GM19351 (cell line): ENCODE measurements around the gene NCAPD2.

Experiments used
- ATAC-seq: cut with Tn5 transposase; IDR thresholded peaks from one replicate; pipeline ENCODE4 v1.9.1; 2021; ENCODE audit warnings: mild to moderate bottlenecking, moderate library complexity; ENCODE audit not compliant: unreplicated experiment

Gene NCAPD2, protein sequence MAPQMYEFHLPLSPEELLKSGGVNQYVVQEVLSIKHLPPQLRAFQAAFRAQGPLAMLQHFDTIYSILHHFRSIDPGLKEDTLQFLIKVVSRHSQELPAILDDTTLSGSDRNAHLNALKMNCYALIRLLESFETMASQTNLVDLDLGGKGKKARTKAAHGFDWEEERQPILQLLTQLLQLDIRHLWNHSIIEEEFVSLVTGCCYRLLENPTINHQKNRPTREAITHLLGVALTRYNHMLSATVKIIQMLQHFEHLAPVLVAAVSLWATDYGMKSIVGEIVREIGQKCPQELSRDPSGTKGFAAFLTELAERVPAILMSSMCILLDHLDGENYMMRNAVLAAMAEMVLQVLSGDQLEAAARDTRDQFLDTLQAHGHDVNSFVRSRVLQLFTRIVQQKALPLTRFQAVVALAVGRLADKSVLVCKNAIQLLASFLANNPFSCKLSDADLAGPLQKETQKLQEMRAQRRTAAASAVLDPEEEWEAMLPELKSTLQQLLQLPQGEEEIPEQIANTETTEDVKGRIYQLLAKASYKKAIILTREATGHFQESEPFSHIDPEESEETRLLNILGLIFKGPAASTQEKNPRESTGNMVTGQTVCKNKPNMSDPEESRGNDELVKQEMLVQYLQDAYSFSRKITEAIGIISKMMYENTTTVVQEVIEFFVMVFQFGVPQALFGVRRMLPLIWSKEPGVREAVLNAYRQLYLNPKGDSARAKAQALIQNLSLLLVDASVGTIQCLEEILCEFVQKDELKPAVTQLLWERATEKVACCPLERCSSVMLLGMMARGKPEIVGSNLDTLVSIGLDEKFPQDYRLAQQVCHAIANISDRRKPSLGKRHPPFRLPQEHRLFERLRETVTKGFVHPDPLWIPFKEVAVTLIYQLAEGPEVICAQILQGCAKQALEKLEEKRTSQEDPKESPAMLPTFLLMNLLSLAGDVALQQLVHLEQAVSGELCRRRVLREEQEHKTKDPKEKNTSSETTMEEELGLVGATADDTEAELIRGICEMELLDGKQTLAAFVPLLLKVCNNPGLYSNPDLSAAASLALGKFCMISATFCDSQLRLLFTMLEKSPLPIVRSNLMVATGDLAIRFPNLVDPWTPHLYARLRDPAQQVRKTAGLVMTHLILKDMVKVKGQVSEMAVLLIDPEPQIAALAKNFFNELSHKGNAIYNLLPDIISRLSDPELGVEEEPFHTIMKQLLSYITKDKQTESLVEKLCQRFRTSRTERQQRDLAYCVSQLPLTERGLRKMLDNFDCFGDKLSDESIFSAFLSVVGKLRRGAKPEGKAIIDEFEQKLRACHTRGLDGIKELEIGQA (N-terminal part only)

DNA sequence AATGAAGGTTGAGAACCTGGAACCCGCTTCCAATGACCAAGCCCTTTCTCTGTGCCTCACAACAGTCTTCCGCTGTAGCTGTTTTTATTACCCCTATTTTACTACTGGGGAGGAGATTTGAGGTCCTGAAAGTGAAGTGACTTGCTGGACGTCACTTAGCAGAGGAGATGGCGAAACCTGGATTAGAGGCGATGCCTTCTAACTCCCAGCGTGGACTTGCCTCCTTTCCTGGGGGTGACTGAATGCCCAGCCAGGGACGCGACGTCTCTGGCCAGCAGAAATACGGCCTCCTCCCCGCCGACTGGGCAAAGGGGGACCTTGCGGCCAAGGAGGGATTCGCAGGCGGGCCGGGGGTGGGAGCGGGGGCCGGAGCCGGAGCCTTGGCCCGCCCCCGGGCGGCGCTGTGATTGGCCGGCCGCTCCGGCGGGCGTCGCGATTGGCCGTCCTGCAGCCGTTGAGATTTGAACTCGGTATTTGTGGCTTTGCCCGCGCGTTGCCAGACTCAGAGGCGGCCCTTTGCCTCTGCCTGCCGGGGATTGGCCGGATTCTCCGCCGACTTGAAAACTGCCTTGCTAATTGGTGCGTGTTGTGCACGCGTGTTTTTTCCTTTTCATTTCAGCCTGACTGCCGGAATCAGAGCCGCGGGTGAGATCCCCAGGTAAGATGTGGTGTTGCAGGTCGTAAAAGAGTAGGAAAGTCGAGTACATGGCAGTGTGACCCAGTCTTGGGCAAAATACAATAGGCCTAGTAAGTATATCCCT, at the start of gene NCAPD2:
TSS of gene NCAPD2 (plus strand) at position 606 of the 761 bp plus-strand sequence. CDS start 997 bp downstream, outside the sequence.
- peak; percentile 84 for ATAC-seq

DNA sequence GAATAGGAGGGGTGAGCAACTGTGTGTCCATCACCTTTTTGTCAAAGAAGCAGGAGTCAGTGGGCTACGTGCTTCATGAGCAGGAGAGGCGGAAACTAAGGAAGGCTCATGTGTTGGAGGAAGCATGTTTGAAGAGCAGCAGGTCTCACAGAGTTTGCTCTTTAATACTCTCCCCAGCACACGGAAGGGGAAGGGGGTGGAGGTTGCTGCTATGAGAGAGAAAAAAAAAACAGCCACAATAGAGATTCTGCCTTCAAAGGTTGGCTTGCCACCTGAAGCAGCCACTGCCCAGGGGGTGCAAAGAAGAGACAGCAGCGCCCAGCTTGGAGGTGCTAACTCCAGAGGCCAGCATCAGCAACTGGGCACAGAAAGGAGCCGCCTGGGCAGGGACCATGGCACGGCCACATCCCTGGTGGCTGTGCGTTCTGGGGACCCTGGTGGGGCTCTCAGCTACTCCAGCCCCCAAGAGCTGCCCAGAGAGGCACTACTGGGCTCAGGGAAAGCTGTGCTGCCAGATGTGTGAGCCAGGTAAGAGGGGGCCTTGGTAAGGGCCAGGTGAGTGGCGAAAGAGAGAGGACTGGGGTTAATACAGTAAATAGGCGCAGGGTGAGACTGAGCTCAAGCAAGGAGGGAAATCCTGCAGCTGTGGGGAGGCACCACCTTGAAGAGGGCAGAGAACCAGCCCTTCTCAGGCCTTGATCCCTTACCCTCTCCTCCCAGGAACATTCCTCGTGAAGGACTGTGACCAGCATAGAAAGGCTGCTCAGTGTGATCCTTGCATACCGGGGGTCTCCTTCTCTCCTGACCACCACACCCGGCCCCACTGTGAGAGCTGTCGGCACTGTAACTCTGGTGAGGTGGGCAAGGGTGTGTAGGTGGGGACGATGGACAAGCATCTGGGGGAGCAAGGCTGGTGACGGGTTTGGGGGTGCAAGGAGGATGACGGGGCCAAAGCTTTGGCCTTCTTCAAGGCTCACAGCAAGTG, 48.9 kb upstream of the NCAPD2 start, which contains the start of gene CD27:
TSS of gene CD27 (plus strand) at position 252 of the 985 bp plus-strand sequence. CDS start at position 393, 141 bp downstream.
- no peak for ATAC-seq

DNA sequence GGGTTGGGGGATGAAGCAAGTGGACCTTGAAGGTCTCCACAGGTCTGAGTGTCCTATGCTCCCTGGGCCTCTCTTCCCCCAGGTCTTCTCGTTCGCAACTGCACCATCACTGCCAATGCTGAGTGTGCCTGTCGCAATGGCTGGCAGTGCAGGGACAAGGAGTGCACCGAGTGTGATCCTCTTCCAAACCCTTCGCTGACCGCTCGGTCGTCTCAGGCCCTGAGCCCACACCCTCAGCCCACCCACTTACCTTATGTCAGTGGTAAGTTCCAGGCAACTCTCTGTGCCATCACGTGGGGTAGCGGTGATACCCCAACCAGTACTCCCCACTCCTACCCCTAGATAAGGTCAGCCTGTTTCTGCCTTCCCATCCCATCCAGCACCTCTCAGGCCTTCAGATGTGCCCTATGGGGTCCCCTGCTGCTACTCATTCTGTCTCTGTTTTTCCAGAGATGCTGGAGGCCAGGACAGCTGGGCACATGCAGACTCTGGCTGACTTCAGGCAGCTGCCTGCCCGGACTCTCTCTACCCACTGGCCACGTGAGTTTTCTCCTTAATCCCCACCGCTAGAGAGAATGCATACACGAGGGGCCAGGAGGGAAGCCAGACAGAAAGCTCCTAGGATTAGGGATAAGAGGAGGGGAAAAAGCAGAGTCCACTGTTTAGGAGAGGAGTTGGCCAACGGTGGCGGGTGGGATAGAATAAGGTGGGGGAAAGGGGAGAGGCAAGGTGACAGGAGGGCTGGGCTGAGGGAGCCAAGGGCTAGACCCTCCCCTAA, 43.6 kb upstream of the NCAPD2 start:
- no peak for ATAC-seq

DNA sequence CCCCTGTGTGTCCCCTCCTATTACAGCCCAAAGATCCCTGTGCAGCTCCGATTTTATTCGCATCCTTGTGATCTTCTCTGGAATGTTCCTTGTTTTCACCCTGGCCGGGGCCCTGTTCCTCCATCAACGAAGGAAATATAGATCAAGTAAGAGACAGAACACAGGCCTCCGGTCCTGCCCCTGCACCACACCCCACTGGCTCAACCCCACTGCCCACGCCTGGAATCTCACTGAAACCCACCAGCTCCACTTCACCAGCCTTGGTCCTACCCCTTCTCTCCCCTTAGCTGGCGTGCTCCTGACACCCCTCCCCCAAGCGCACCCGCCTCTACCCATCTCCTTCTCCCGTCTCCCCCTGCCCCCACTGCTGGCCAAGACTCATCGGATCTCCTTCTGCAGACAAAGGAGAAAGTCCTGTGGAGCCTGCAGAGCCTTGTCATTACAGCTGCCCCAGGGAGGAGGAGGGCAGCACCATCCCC, 43.0 kb upstream of the NCAPD2 start:
- no peak for ATAC-seq

DNA sequence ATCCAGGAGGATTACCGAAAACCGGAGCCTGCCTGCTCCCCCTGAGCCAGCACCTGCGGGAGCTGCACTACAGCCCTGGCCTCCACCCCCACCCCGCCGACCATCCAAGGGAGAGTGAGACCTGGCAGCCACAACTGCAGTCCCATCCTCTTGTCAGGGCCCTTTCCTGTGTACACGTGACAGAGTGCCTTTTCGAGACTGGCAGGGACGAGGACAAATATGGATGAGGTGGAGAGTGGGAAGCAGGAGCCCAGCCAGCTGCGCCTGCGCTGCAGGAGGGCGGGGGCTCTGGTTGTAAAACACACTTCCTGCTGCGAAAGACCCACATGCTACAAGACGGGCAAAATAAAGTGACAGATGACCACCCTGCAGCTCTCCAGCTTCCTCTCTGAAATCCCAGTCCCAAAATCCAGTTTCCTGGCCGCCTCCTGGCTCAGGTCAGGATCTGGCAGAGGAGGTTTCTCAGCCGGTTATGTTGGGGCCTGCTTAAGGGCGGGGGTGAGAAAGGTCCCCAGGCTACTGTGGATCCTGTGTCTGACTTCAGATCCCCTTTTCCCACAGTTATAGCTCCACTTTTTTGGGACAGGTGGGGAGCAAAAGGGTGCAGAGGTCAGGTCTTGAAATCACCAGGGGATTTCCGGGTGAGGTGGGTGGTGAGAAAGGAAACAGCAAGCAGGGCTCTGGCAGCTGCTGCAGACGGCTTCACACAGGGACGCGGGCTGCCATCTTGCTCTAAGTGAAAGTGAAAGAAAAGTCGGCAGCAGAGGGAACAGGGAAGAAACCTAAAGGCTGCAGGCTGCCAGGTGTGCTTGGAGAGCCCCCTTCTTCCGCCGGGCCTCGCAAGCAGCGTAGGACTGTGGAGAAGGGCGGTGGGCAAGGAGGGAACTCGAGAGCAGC, 42.3 kb upstream of the NCAPD2 start, which contains the start of gene TAPBPL:
TSS of gene TAPBPL (plus strand) at position 695 of the 897 bp plus-strand sequence. CDS start 207 bp downstream, outside the sequence.
- ATAC-seq, result peak; percentile 69

DNA sequence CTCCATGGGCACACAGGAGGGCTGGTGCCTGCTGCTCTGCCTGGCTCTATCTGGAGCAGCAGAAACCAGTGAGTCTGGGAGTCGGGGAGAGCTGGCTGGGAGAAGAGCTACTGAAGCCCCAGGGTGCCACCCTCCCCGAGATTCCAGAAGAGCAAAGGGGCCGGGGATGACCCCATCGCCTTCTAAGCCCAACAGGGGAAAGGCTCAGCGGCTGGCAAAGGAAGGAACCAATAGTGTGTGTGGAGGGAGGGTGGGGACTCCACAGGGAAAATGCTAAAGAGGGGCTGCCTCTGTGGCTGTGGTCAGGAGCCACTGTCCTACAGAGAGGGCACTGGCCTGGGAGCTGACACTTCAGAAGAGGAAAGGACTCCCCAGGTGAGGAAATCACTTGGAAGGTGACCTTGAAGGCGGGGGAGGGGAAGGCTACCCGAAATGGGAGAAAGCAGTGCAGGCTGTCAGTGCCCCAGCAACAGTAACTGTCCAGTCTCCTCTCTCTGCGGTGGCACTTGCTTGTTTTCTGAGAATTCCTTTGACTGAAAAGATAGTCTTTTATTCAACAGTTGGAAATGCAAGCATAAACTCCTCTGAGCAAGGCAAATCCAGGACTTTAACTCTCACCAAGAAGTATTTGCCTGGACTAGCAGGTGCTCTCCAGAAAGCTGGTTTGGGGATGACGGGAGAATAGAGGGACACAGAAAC, 41.5 kb upstream of the NCAPD2 start:
- ATAC-seq, result no peak

DNA sequence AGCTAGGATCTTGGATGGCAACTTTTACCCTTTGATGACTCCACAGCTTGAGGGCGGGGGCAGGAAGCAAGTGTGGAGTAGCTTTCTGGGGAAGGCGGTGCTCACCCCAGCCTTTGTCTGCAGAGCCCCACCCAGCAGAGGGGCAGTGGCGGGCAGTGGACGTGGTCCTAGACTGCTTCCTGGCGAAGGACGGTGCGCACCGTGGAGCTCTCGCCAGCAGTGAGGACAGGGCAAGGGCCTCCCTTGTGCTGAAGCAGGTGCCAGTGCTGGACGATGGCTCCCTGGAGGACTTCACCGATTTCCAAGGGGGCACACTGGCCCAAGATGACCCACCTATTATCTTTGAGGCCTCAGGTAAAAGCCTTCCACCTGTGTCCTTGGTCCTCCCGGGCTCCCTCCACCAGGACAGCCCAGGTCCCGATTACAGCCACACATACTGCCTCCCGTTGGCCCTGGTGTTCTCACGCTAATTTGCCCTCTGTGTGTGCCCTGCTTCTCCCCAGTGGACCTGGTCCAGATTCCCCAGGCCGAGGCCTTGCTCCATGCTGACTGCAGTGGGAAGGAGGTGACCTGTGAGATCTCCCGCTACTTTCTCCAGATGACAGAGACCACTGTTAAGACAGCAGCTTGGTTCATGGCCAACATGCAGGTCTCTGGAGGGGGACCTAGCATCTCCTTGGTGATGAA, 40.8 kb upstream of the NCAPD2 start:
- no peak for ATAC-seq

DNA sequence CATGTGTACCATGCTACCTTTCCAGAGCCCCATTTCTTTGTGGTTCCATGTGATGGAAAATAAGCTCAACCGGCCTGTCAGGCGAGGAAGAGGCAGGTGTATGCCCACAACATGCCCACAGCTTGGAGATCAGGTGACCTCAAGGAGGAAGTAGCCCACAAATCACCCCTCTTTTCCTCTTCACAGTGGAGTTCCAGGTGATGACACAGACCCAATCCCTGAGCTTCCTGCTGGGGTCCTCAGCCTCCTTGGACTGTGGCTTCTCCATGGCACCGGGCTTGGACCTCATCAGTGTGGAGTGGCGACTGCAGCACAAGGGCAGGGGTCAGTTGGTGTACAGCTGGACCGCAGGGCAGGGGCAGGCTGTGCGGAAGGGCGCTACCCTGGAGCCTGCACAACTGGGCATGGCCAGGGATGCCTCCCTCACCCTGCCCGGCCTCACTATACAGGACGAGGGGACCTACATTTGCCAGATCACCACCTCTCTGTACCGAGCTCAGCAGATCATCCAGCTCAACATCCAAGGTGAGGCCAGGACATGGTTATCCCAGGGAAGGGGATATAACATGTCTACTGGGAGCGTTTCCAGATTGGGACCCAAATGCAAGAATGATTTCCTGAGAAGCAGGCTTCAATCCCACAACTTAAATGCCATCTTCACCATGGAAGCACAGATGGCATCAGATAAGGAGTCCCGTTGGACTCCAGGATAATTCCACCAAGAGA, 36.5 kb upstream of the NCAPD2 start:
- ATAC-seq, result no peak

DNA sequence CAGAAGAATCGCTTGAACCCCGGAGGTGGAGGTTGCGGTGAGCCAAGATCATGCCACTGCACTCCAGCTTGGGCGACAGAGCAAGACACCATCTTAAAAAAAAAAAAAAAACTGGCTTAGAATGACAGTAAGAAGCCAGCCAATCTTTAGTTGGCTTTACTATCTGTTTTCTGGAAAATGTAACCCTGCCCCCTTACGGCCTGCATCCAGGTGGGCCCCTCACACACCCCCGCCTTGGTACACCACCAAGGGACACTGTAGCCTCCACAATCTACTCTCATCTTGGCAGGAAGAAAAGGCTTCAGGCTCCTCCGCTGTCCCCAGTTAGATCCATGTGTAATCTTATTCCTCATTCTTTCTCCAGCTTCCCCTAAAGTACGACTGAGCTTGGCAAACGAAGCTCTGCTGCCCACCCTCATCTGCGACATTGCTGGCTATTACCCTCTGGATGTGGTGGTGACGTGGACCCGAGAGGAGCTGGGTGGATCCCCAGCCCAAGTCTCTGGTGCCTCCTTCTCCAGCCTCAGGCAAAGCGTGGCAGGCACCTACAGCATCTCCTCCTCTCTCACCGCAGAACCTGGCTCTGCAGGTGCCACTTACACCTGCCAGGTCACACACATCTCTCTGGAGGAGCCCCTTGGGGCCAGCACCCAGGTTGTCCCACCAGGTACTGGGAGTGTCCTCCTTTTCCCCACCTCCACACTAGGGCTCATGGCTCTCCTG, 35.5 kb upstream of the NCAPD2 start:
- no peak for ATAC-seq

DNA sequence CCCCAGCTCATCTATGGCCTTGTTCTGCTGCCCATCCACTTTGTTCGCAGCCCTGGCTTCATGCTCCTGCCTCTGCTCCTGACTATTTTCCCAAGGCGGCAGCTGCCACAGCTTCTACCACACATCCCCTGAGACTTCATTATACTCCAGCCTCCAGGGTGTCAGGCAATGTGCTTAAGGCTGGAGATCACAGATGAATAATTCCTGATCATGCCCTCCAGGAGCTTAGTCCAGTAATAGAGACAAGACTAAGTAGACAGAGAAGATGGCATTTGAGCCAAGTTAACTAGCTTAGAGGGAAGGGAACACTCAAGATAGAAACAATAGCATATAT, 34.9 kb upstream of the NCAPD2 start:
- no peak for ATAC-seq

DNA sequence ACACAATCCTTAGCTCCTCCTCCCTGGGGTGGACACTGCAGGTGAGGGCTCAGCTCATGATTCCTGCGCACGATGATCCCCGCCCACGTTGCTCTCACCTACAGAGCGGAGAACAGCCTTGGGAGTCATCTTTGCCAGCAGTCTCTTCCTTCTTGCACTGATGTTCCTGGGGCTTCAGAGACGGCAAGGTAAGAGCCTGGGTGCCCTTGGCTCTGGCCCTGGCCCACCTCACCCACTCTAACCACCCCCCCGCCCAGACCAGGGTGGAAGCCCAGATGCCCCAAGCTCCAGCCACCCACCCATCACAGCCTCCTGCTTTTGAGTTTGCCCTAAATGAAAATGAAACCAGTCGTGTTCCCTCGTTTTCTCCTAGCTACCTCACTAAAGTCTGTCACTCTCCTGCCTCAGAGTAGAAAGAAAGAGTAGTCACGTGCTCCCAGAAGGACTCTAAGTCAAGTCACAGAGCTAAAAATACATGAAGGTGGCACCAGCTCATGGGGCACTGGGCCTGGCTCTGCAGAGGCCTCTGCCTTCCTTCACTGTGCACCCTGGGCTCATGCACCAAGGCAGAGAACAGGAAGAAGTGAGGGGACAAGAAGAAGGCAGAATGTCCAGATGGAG, 33.0 kb upstream of the NCAPD2 start:
- no peak for ATAC-seq

DNA sequence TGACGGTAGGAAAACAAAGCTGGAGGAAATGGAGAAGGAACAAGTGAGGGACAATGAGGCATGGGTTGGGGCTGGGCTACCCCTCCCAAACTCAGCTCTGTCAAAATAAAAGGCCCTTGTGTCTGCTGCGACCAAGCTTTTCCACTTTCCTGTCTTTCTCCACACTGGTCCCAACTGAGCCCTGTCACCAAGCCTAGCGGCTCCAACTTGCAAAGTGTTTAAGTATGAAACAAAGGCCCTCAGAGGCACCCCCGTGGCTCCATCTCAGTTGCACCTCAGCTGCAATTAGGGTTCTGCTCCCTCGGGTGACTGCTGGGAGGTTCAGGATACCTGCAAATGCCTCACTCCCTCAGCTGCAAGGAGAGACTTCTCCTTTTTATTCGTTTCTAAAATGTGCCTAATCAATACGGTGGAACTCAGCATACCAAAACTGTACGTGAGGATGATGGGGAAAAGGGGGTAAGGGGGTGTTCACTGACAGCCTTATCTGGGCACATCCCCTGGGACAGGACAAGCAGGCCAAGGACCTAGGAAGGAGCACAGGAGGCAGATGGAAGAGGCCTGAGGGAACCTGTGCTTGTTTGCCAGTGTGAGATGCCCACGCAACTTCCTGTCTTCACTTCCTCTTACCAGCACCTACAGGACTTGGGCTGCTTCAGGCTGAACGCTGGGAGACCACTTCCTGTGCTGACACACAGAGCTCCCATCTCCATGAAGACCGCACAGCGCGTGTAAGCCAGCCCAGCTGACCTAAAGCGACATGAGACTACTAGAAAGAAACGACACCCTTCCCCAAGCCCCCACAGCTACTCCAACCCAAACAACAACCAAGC, 32.3 kb upstream of the NCAPD2 start:
- ATAC-seq, result peak; percentile 83
